K562 (cell line): ENCODE results near the gene PANX1. TPM values are rescaled to one million over a fixed set of nuclear protein-coding genes. Genes with fewer than 3 reads are reported as not detected.
A peak's percentile ranks its signal among the peaks of the same experiment; 100 is the strongest.

Experiments used
- ATAC-seq: fragments of 200-7000 bp; cut with Tn5 transposase; 3 replicates; pipeline ENCODE4 v1.9.1; 2020; ENCODE audit warnings: moderate library complexity
- BruUV-seq: library from RNA; stranded (reverse); fragments of 400-500 nt; replicated peaks from 2 replicates; lab custom pipeline; 2021; lab: Mats Ljungman, UMichigan
- CTCF ChIA-PET: fragments of 300-600 bp; formaldehyde crosslinking; extraction: SDS; loops from one replicate; lab custom pipeline; 2021; ENCODE audit warnings: low intra/inter-chr PET ratio; lab: Yijun Ruan, JAX
- POLR2A ChIA-PET: fragments of 300-600, 350-650 bp; sonication (Branson Sonifier 250); formaldehyde crosslinking; extraction: SDS; loops from one replicate; lab custom pipeline; 2021; ENCODE audit warnings: antibody characterized with exemption, inconsistent platforms; lab: Yijun Ruan, JAX
- DNase-seq, 4 experiments: peaks; one replicate each; pipeline versions ENCODE4 v3.0.0 to v3.0.0-alpha.2; 2011 to 2018; ENCODE audit warnings: low spot score in 3 of 4, mixed read lengths in 3 of 4; ENCODE audit errors: extremely low read depth in 1 of 4
- FAIRE-seq: peaks from 2 replicates; lab custom pipeline; 2011; peaks lifted over from hg19 to GRCh38; lab: Jason Lieb, UNC
- H2AFZ ChIP-seq: 2 replicates; pipeline ENCODE4 v1.6.0; 2011; ENCODE audit warnings: low read depth, low read length, control low read depth, inconsistent platforms
- H3K27ac ChIP-seq: fragments of 200-600 bp; 3 replicates; pipeline ENCODE4 v1.8.0; 2011; ENCODE audit warnings: low read depth, mild to moderate bottlenecking, control low read depth, inconsistent platforms, low read length, moderate library complexity, mixed read lengths; ENCODE audit errors: extremely low read depth
- H3K27me3 ChIP-seq, 2 experiments: fragments of 300-600 bp in 1 of 2; 2 replicates in 1 of 2; 3 replicates in 1 of 2; pipeline versions ENCODE4 v1.6.0 to v1.8.0; 2011; ENCODE audit warnings: inconsistent platforms in 2 of 2, low read length in 2 of 2, mild to moderate bottlenecking in 1 of 2, mixed read lengths in 1 of 2, moderate library complexity in 1 of 2; ENCODE audit not compliant: control insufficient read depth in 2 of 2, insufficient read depth in 2 of 2
- H3K36me3 ChIP-seq: fragments of 300-600 bp; 3 replicates; pipeline ENCODE4 v1.8.0; 2011; ENCODE audit warnings: mild to moderate bottlenecking, low read length, inconsistent platforms; ENCODE audit not compliant: control insufficient read depth, insufficient read depth
- H3K4me1 ChIP-seq, 2 experiments: fragments of 200-600 bp in 1 of 2; replicated peaks in 1 of 2; 2 replicates in 1 of 2; 3 replicates in 1 of 2; pipeline versions ENCODE4 v1.5.1 to v1.8.0; 2011; ENCODE audit warnings: inconsistent platforms in 2 of 2, low read length in 2 of 2, mild to moderate bottlenecking in 1 of 2, mixed read lengths in 1 of 2, moderate library complexity in 1 of 2; ENCODE audit not compliant: control insufficient read depth in 2 of 2, insufficient read depth in 2 of 2
- H3K4me2 ChIP-seq: 2 replicates; pipeline ENCODE4 v1.6.1; 2011; ENCODE audit warnings: low read length, control low read depth, inconsistent platforms, mixed read lengths; ENCODE audit not compliant: insufficient read depth
- H3K4me3 ChIP-seq: fragments of 200-600 bp; sonication (generic), shearing (Covaris generic); 2 replicates; pipeline ENCODE4 v1.5.1; 2016; ENCODE audit warnings: control low read depth, inconsistent platforms
- H3K79me2 ChIP-seq: fragments of 200-600 bp; 3 replicates; pipeline ENCODE4 v1.8.0; 2011; ENCODE audit warnings: low read length, inconsistent platforms; ENCODE audit not compliant: control insufficient read depth, insufficient read depth
- H3K9ac ChIP-seq, 2 experiments: 2 replicates each; pipeline versions ENCODE4 v1.6.0 to v1.6.1; 2011; ENCODE audit warnings: low read depth in 2 of 2, low read length in 2 of 2, control low read depth in 1 of 2, inconsistent platforms in 1 of 2, mild to moderate bottlenecking in 1 of 2, mixed read lengths in 1 of 2; ENCODE audit not compliant: insufficient read depth in 1 of 2
- H3K9me1 ChIP-seq: one replicate; pipeline ENCODE4 v1.6.0; 2011; ENCODE audit warnings: inconsistent platforms, mild to moderate bottlenecking, low read length, moderate library complexity; ENCODE audit not compliant: control insufficient read depth, insufficient read depth
- H3K9me3 ChIP-seq: replicated peaks from 2 replicates; pipeline ENCODE4 v1.5.1; 2011; ENCODE audit warnings: low read depth, low read length, inconsistent platforms; ENCODE audit not compliant: control insufficient read depth, insufficient read depth
- H4K20me1 ChIP-seq: replicated peaks from 2 replicates; pipeline ENCODE4 v1.6.1; 2011; ENCODE audit warnings: low read length, inconsistent platforms, mixed read lengths; ENCODE audit not compliant: control insufficient read depth, insufficient read depth
- ATF7 ChIP-seq: fragments of 450-650 bp; IDR thresholded peaks from 2 replicates; pipeline ENCODE4 v1.7.1; 2014; ENCODE audit warnings: mild to moderate bottlenecking, moderate library complexity
- BMI1 ChIP-seq: fragments of 150-350 bp; IDR thresholded peaks from 2 replicates; pipeline ENCODE4 v1.6.1; 2014; ENCODE audit warnings: low read length
- BRCA1 ChIP-seq, 2 experiments: fragments of 450-650 bp in 1 of 2; sonication (generic) in 1 of 2; formaldehyde crosslinking in 1 of 2; IDR thresholded peaks; 2 replicates each; pipeline versions ENCODE4 v1.5.0 to v1.6.1; 2017 to 2020; ENCODE audit warnings: mild to moderate bottlenecking in 1 of 2, missing genetic modification reagents in 1 of 2
- CBX3 ChIP-seq, 2 experiments: IDR thresholded peaks; 1 replicate in 1 of 2; 2 replicates in 1 of 2; pipeline ENCODE4 v1.6.1; 2012; ENCODE audit warnings: inconsistent platforms in 2 of 2, low read length in 2 of 2, borderline replicate concordance in 1 of 2, control low read depth in 1 of 2
- DDX20 ChIP-seq: fragments of 450-650 bp; IDR thresholded peaks from 2 replicates; pipeline ENCODE4 v1.6.1; 2016; ENCODE audit warnings: missing genetic modification characterization, low read depth, mild to moderate bottlenecking, missing compliant biosample characterization, moderate library complexity
- FIP1L1 ChIP-seq: fragments of 200-400 bp; formaldehyde crosslinking; IDR thresholded peaks from 2 replicates; pipeline ENCODE4 v1.6.1; 2018; ENCODE audit warnings: mild to moderate bottlenecking, low read depth, low read length; ENCODE audit not compliant: poor library complexity, severe bottlenecking
- GABPB2 ChIP-seq: fragments of 250-450 bp; sonication (Bioruptor Pico); conservative IDR thresholded peaks from 2 replicates; pipeline ENCODE4 v1.5.1; 2021; ENCODE audit warnings: mild to moderate bottlenecking
- JUNB ChIP-seq: fragments of 450-650 bp; formaldehyde crosslinking; conservative IDR thresholded peaks from 2 replicates; pipeline ENCODE4 v1.4.0; 2020; ENCODE audit warnings: mild to moderate bottlenecking
- LCOR ChIP-seq: sonication (generic); formaldehyde crosslinking; IDR thresholded peaks from 2 replicates; pipeline ENCODE4 v1.8.0; 2022; ENCODE audit warnings: mild to moderate bottlenecking, missing genetic modification reagents
- MCM3 ChIP-seq: fragments of 450-650 bp; IDR thresholded peaks from 2 replicates; pipeline ENCODE4 v1.6.1; 2016
- MTA1 ChIP-seq: fragments of 450-650 bp; IDR thresholded peaks from 2 replicates; pipeline ENCODE4 v1.6.1; 2017; ENCODE audit warnings: borderline replicate concordance
- MTF1 ChIP-seq: fragments of 250-450 bp; sonication (Bioruptor Pico); IDR thresholded peaks from 2 replicates; pipeline ENCODE4 v1.9.0; 2021; ENCODE audit warnings: moderate library complexity, mild to moderate bottlenecking, inconsistent platforms, borderline replicate concordance
- NFXL1 ChIP-seq: fragments of 450-650 bp; formaldehyde crosslinking; IDR thresholded peaks from 2 replicates; pipeline ENCODE4 v1.4.0; 2021; ENCODE audit warnings: mild to moderate bottlenecking
- RBM25 ChIP-seq: fragments of 200-400 bp; formaldehyde crosslinking; IDR thresholded peaks from 2 replicates; pipeline ENCODE4 v1.6.1; 2018; ENCODE audit warnings: low read length, low read depth, moderate library complexity; ENCODE audit not compliant: severe bottlenecking
- SMARCE1 ChIP-seq: fragments of 450-650 bp; IDR thresholded peaks from 2 replicates; pipeline ENCODE4 v1.7.1; 2016; ENCODE audit warnings: mild to moderate bottlenecking
- SREBF2 ChIP-seq: sonication (generic); formaldehyde crosslinking; IDR thresholded peaks from 2 replicates; pipeline ENCODE4 v1.4.0; 2020; ENCODE audit warnings: mild to moderate bottlenecking, missing genetic modification reagents
- TEAD4 ChIP-seq, 2 experiments: sonication (generic) in 1 of 2; formaldehyde crosslinking in 1 of 2; IDR thresholded peaks; 2 replicates each; pipeline versions ENCODE4 v1.6.1 to v1.8.0; 2012 to 2022; ENCODE audit warnings: borderline replicate concordance in 1 of 2, inconsistent platforms in 1 of 2, low read length in 1 of 2, mild to moderate bottlenecking in 1 of 2, missing genetic modification reagents in 1 of 2
- ZNF134 ChIP-seq: fragments of 250-450 bp; sonication (Bioruptor Pico); conservative IDR thresholded peaks from 2 replicates; pipeline ENCODE4 v1.4.0; 2020
- ZNF174 ChIP-seq: fragments of 250-450 bp; sonication (Bioruptor Pico); IDR thresholded peaks from 2 replicates; pipeline ENCODE4 v1.4.0; 2020; ENCODE audit warnings: mild to moderate bottlenecking
- ZNF311 ChIP-seq: fragments of 250-450 bp; sonication (Bioruptor Pico); IDR thresholded peaks from 2 replicates; pipeline ENCODE4 v1.4.0; 2020; ENCODE audit warnings: mild to moderate bottlenecking, moderate library complexity
- ZNF507 ChIP-seq: conservative IDR thresholded peaks from 2 replicates; pipeline ENCODE4 v1.6.1; 2017; ENCODE audit warnings: missing genetic modification characterization, missing compliant biosample characterization
- WGBS: fragments of 100-300 bp; shearing (Covaris generic); methylation state at CpG from one replicate; pipeline ENCODE4 v1.1.6; 2016; ENCODE audit warnings: low coverage, mixed read lengths; ENCODE audit not compliant: insufficient coverage; ENCODE audit errors: missing lambda C conversion rate; 5-methylcytosine and 5-hydroxymethylcytosine counted together
- in situ Hi-C: fragments of 300-500 bp; cut with MboI; formaldehyde crosslinking; loops from 4 replicates; pipeline ENCODE4 v1.15.0; 2018; ENCODE audit warnings: inconsistent platforms, mixed read lengths
- intact Hi-C: fragments of 100-400 bp; cut with micrococcal nuclease; formaldehyde crosslinking; loops from 2 replicates; pipeline ENCODE4 v1.14.2; 2022
- polyA plus RNA-seq, 8 experiments: library from polyadenylated mRNA; depleted of rRNA in 4 of 8; stranded (reverse) in 5 of 8; unstranded in 3 of 8; fragments of >200 nt; fragmentation: Nextera tagmentation in 2 of 8; fragmentation: Illumina TruSeq in 1 of 8; extraction: Ambion mirVana in 2 of 8; extraction: Trizol in 1 of 8; gene quantifications; 2 replicates each; pipeline versions ENCODE4 v1.2.1 to v1.2.3, GENCODE V29; 2011 to 2014; ENCODE audit warnings: inconsistent platforms in 1 of 8, missing spikeins in 1 of 8
- total RNA-seq, 7 experiments: library from RNA; depleted of rRNA in 6 of 7; stranded (reverse); fragments of >200 nt in 6 of 7; fragmentation: Illumina TruSeq in 2 of 7; extraction: Trizol in 2 of 7; gene quantifications; 2 replicates each; pipeline versions ENCODE4 v1.2.1 to v1.2.3, GENCODE V29; 2011 to 2021; ENCODE audit warnings: low replicate concordance in 1 of 7
- TF ChIP-seq, protein P1 (sequence below): fragments of 450-650 bp; formaldehyde crosslinking; IDR thresholded peaks from 2 replicates; pipeline ENCODE4 v1.4.0; 2022; ENCODE audit warnings: missing genetic modification characterization
- TF ChIP-seq, protein P2 (sequence below): fragments of 250-450 bp; sonication (Bioruptor Pico); IDR thresholded peaks from 2 replicates; pipeline ENCODE4 v1.9.0; 2021; ENCODE audit warnings: mild to moderate bottlenecking

Gene PANX1
- total and polyA plus RNA-seq, 9 of the 15 experiments (the other 6 are each of a cell fraction or from before 2014, with no cell fraction given) = 1.9 to 14.8 (median 10.1) TPM

DNA sequence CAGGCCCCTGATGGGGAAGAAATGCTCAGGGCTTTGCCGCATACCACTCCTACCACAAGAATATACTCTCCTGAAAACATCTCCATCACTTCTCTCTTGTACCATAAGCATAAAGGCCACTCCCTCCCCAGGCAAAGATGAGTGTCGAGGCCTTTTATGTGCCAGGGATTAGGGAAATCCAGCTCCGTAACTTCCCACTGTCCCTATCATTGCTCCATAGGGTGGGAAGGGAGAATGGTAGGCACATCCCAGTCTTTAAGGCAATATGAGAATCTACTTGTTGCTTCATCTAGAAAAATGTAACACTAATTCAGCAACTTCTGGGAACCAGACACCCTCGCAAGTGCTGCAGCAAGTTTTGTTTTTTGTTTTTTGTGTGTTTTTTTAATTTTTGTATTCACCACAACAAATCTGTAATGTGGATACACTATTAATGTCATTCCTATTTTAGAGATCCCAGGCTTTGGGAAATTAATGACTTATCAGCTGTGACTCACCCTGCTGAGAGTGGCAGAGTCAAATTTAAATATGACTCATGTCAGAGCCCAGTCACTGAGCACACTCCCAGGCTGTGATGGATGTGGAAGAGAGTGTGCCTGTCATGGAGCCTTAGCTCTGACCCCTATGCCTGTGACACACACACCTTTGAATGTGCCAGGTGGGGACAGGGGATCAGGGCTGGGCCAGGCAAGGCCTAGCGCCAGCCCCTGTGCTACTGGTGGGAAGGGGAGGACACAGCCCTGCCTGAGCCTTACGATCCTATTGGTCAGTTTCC lies 23.4 kb downstream of the PANX1 start:
- Histone ChIP-seq H3K4me1 (peaks cover 14 to 38% of the 10 kb centered on the region in 2 experiments), H3K4me2 (peak overlapping the region; percentile 68), H3K27me3 (no peaks in the 10 kb centered on the region), H4K20me1 (peaks cover 14% of the 10 kb centered on the region), H3K79me2 (peaks cover 40% of the 10 kb centered on the region), H3K9ac (peak overlapping the region; percentile 32 to 79; a peak in 3 of 4 replicates), H2AFZ (no peak overlapping the region), H3K4me3 (no peak overlapping the region), H3K36me3 (no peaks in the 10 kb centered on the region; the same call in 2 of the 3 replicates), H3K27ac (peak overlapping the region; percentile 45; the same call in 1 of the 3 replicates), H3K9me1 (peaks cover 3% of the 10 kb centered on the region), H3K9me3 (no peaks in the 10 kb centered on the region)
- peak; percentile 96 for ATAC-seq
- 53% methylated on average over 6 of the region's 6 CpGs for WGBS
- FAIRE-seq = peak; percentile 94
- peak; percentile 66 to 79 (median 70) for DNase-seq
- ChIA-PET CTCF (no interaction called here), POLR2A (no interaction called here)
- no TSS peak for BruUV-seq
- in situ Hi-C loops = no loop called here
- intact Hi-C loops = no loop called here
- TF ChIP-seq ZNF174 (no peak), CBX3 (IDR thresholded peaks at IDR 0.05; ENCODE audit: borderline replicate concordance in 1 of 2, low read length in 2 of 2) (no peak), SMARCE1 (peak; percentile 87), MTA1 (no peak), ZNF507 (tag) (no peak), ZNF134 (CRISPR knock-in tag) (no peak), ATF7 (peak; percentile 38; the same call in 1 of the 2 replicates), MCM3 (no peak), BMI1 (no peak), TEAD4 (IDR thresholded peaks at IDR 0.05; ENCODE audit: low read length) (no peak), TEAD4 (CRISPR knock-in tag; IDR thresholded peaks at IDR 0.05; ENCODE audit: borderline replicate concordance) (no peak), LCOR (CRISPR knock-in tag) (0 out of 2 replicates have a peak, but pooled peaks have one; percentile 41), SREBF2 (CRISPR knock-in tag) (no peak), NFXL1 (CRISPR knock-in tag) (no peak), ZNF311 (CRISPR knock-in tag) (no peak), BRCA1 (IDR thresholded peaks at IDR 0.05) (no peak), BRCA1 (CRISPR knock-in tag; IDR thresholded peaks at IDR 0.05) (no peak), GABPB2 (CRISPR knock-in tag) (no peak), DDX20 (tag) (no peak), MTF1 (CRISPR knock-in tag) (no peak), JUNB (peak; percentile 92), RBM25 (no peak), FIP1L1 (no peak)
- TF ChIP-seq, protein P1, sequence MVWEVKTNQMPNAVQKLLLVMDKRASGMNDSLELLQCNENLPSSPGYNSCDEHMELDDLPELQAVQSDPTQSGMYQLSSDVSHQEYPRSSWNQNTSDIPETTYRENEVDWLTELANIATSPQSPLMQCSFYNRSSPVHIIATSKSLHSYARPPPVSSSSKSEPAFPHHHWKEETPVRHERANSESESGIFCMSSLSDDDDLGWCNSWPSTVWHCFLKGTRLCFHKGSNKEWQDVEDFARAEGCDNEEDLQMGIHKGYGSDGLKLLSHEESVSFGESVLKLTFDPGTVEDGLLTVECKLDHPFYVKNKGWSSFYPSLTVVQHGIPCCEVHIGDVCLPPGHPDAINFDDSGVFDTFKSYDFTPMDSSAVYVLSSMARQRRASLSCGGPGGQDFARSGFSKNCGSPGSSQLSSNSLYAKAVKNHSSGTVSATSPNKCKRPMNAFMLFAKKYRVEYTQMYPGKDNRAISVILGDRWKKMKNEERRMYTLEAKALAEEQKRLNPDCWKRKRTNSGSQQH = no peak
- TF ChIP-seq, protein P2, sequence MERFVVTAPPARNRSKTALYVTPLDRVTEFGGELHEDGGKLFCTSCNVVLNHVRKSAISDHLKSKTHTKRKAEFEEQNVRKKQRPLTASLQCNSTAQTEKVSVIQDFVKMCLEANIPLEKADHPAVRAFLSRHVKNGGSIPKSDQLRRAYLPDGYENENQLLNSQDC (CRISPR knock-in tag) = no peak
